Endodermal cell (in vitro differentiated cells): ENCODE data around the gene RND1. TPM values are rescaled to one million over a fixed set of nuclear protein-coding genes. Genes with fewer than 3 reads are reported as not detected.

ENCODE experiments used
- DNase-seq: peaks from one replicate; pipeline ENCODE4 v3.0.0-alpha.2; 2017
- H3K27ac ChIP-seq: 2 replicates; pipeline ENCODE4 v1.5.1; 2013; ENCODE audit warnings: mild to moderate bottlenecking, low read depth, low read length, moderate library complexity
- H3K27me3 ChIP-seq: 2 replicates; pipeline ENCODE4 v1.6.1; 2013; ENCODE audit warnings: mild to moderate bottlenecking, low read length, moderate library complexity; ENCODE audit not compliant: insufficient read depth, control insufficient read depth, poor library complexity, severe bottlenecking
- H3K36me3 ChIP-seq: 2 replicates; pipeline ENCODE4 v1.7.0; 2013; ENCODE audit warnings: mild to moderate bottlenecking, low read length, moderate library complexity; ENCODE audit not compliant: control insufficient read depth, insufficient read depth
- H3K4me1 ChIP-seq: one replicate; pipeline ENCODE4 v1.7.0; 2013; ENCODE audit warnings: low read length; ENCODE audit not compliant: control insufficient read depth, insufficient read depth
- H3K4me3 ChIP-seq: 2 replicates; pipeline ENCODE4 v1.5.1; 2013; ENCODE audit warnings: mild to moderate bottlenecking, low read length, moderate library complexity
- H3K9ac ChIP-seq: 2 replicates; pipeline ENCODE4 v1.6.1; 2013; ENCODE audit warnings: mild to moderate bottlenecking, low read length, moderate library complexity; ENCODE audit not compliant: poor library complexity, severe bottlenecking; ENCODE audit errors: extremely low read depth
- H3K9me3 ChIP-seq: 2 replicates; pipeline ENCODE4 v1.6.1; 2013; ENCODE audit warnings: mild to moderate bottlenecking, low read length, moderate library complexity; ENCODE audit not compliant: control insufficient read depth
- H3K27ac Mint-ChIP-seq: 2 replicates; pipeline ENCODE4 v1.8.0; 2020; ENCODE audit warnings: mixed read lengths
- H3K27me3 Mint-ChIP-seq: 2 replicates; pipeline ENCODE4 v1.8.0; 2021; ENCODE audit warnings: mild to moderate bottlenecking, mixed read lengths; ENCODE audit not compliant: insufficient read depth
- H3K36me3 Mint-ChIP-seq: 2 replicates; pipeline ENCODE4 v1.8.0; 2020; ENCODE audit warnings: low read depth, mixed read lengths
- H3K4me1 Mint-ChIP-seq: 2 replicates; pipeline ENCODE4 v1.8.0; 2020; ENCODE audit warnings: mixed read lengths
- H3K4me3 Mint-ChIP-seq: 2 replicates; pipeline ENCODE4 v1.8.0; 2020; ENCODE audit warnings: mild to moderate bottlenecking, moderate library complexity, mixed read lengths
- H3K9me3 Mint-ChIP-seq: 2 replicates; pipeline ENCODE4 v1.8.0; 2020; ENCODE audit warnings: mild to moderate bottlenecking, mixed read lengths
- CTCF ChIP-seq: fragments of 200-600 bp; sonication (generic); conservative IDR thresholded peaks from 2 replicates; pipeline ENCODE4 v1.5.0; 2021; ENCODE audit warnings: antibody characterized with exemption, mild to moderate bottlenecking
- WGBS, 2 experiments: methylation state at CpG; one replicate each; pipeline versions ENCODE4 v1.1.5 to v1.1.7; 2013; ENCODE audit warnings: missing lambda C conversion rate in 2 of 2, mixed read lengths in 1 of 2; ENCODE audit not compliant: insufficient coverage in 1 of 2, insufficient read length in 1 of 2; 5-methylcytosine and 5-hydroxymethylcytosine counted together
- total RNA-seq, 2 donors: library from RNA; stranded (reverse); fragmentation: NEBNext Ultra II Directional in 1 of 2; extraction: Animal tissue kit (Norgen Biotek cat#: 25700) in 1 of 2; gene quantifications; 2 replicates in 1 of 2; 3 replicates in 1 of 2; pipeline ENCODE4 v1.2.1, GENCODE V29; 2021

Gene RND1
- total RNA-seq, 2 donors from 2014 or later: 10.7 to 18.9 TPM

DNA sequence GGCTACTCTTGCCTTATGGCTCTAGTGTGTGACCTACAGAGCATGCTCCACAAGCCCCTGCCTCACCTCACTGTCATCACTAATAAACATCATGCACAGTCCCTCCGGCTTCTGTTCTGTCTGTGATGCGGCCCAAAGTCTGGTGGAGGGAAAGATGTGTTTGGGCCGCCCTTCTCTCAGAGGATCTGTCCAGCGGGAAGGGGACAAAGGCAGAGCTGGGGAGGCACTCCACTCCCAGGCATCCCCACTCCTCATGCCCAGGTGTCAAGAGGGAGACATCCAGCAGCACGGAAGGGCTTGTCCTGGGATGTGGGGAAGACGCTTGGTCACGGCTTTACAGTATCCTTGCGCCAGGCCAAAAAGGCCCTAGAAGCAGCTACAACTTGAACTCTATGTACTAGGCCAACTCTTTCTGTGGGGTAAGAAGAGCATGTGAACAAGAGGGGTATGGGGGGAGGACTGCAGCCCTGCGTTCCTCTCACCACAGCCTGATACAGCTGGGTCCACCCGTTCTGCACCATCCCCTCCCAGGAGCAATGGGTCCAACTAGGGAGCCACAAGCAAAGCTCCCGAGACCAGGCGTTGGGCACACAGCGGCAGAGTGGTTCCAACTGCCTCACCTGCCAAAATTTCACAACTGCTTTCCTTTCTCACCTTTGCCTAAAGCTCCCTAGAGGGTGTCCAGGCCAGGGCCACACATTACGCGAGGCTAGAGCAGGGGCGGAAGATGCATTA is 36.7 kb downstream of the RND1 start:
- Histone ChIP-seq H3K27ac (no peak overlapping the region), H3K9ac (no peak overlapping the region), H3K27me3 (no peaks in the 10 kb centered on the region), H3K9me3 (no peaks in the 10 kb centered on the region), H3K4me1 (no peaks in the 10 kb centered on the region), H3K4me3 (no peak overlapping the region), H3K36me3 (peaks cover 76% of the 10 kb centered on the region)
- Mint-ChIP-seq H3K27ac (no peak overlapping the region), H3K27me3 (no peaks in the 10 kb centered on the region), H3K36me3 (peaks cover 69% of the 10 kb centered on the region), H3K4me1 (no peaks in the 10 kb centered on the region), H3K9me3 (no peaks in the 10 kb centered on the region), H3K4me3 (no peak overlapping the region)
- no peak for DNase-seq
- 95 to 98% methylated on average over 10 to 16 of the region's 16 CpGs for WGBS, 2 experiments
- no peak for TF ChIP-seq CTCF

DNA sequence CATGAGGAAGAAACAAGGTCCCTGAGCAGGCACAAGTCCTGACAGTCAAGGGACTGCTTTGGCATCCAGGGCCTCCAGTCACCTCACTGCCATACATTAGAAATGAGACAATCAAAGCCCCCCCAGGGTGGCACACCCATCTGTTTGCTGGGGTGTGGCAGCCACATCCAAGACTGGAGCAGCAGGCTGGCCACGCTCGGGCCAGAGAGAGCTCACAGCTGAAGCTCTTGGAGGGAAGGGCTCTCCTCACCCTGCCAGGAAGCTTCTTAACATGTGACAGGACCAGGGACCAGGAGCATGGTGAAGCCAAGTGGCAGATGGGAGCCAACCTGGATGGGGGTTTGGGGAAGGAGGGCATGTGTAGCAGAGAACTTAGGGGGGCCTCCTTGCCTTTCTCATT is 37.4 kb downstream of the RND1 start:
- Histone ChIP-seq H3K9ac (no peak overlapping the region), H3K27ac (no peak overlapping the region), H3K9me3 (no peaks in the 10 kb centered on the region), H3K27me3 (no peaks in the 10 kb centered on the region), H3K4me3 (no peak overlapping the region), H3K36me3 (peaks cover 70% of the 10 kb centered on the region), H3K4me1 (no peaks in the 10 kb centered on the region)
- no peak for DNase-seq
- Mint-ChIP-seq H3K4me3 (no peak overlapping the region), H3K27me3 (peaks cover 2% of the 10 kb centered on the region), H3K4me1 (no peaks in the 10 kb centered on the region), H3K36me3 (peaks cover 69% of the 10 kb centered on the region), H3K9me3 (no peaks in the 10 kb centered on the region), H3K27ac (no peak overlapping the region)
- TF ChIP-seq CTCF: no peak
- 90 to 100% methylated on average over 2 of the region's 2 CpGs for WGBS, 2 experiments

DNA sequence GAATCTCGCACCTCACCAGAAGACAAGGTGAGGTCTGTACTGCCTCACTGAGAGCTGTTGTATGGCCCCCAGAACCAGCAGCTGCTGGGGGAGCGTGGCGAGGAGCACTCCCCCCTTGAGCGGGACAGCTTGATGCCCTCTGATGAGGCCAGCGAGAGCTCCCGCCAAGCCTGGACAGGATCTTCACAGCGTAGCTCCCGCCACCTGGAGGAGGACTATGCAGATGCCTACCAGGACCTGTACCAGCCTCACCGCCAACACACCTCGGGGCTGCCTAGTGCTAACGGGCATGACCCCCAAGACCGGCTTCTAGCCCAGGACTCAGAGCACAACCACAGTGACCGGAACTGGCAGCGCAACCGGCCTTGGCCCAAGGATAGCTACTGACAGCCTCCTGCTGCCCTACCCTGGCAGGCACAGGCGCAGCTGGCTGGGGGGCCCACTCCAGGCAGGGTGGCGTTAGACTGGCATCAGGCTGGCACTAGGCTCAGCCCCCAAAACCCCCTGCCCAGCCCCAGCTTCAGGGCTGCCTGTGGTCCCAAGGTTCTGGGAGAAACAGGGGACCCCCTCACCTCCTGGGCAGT is 38.1 kb downstream of the RND1 start:
- Histone ChIP-seq H3K9ac (no peak overlapping the region), H3K27ac (no peak overlapping the region), H3K4me3 (no peak overlapping the region), H3K9me3 (no peaks in the 10 kb centered on the region), H3K4me1 (no peaks in the 10 kb centered on the region), H3K27me3 (no peaks in the 10 kb centered on the region), H3K36me3 (peaks cover 64% of the 10 kb centered on the region)
- Mint-ChIP-seq H3K4me1 (no peaks in the 10 kb centered on the region), H3K27me3 (peaks cover 4% of the 10 kb centered on the region), H3K36me3 (peaks cover 64% of the 10 kb centered on the region), H3K27ac (no peak overlapping the region), H3K4me3 (no peak overlapping the region), H3K9me3 (no peaks in the 10 kb centered on the region)
- TF ChIP-seq CTCF: no peak
- WGBS, 2 experiments: 95 to 97% methylated on average over 11 to 17 of the region's 17 CpGs
- no peak for DNase-seq
